ENCODE measurements around the gene PIK3R6.

PIK3R6 gene, protein sequence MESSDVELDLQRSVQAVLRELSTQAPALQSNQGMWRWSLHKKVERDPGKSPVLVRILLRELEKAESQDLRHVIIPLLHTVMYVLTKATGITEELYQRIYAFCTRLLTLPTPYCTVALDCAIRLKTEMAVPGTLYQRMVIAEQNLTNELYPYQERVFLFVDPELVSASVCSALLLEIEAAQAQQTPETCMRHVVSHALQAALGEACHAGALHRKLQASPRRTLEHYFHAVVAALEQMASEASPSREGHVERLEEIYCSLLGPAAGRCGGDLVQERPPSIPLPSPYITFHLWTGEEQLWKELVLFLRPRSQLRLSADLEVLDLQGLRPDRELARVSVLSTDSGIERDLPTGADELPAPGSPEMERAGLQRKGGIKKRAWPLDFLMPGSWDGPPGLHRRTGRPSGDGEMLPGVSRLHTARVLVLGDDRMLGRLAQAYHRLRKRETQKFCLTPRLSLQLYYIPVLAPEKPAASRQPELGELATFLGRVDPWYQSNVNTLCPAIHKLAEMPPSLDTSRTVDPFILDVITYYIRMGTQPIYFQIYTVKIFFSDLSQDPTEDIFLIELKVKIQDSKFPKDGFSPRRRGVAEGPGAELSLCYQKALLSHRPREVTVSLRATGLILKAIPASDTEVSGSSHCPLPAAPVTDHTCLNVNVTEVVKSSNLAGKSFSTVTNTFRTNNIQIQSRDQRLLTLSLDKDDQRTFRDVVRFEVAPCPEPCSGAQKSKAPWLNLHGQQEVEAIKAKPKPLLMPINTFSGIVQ
- total RNA-seq = 2.9 to 34.9 (median 10.2) reads per million in 18 experiments

DNA sequence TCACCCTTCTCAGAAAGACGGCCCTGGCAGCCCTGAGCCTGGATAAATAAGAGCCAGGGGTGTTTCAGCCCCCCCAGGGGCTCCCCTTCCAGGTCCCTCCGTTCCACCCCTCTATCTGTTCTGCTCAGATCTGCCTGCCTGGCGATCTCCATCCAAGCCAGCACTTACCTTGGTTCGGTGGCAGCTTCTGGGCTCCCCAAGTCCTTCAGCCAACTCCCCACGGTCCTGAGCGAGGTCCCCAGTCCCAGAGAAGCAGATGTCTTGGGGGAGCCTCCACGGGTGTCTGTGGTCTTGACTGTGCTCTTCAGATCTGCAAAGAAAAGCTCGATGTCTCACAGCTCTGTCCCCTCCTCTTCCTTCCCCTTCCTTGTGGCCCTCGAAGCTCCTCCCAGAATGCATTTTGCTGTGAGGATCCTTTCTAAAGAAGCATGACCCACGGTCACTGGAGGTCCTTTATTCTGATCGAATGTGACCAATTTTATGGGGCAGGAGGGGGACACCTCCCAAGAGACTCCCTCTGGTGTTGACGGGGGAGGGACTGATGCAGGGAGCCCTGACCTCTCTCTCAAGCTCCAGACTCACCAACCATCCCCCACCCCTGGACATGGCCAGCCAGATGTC is at the start of gene PIK3R6:
Gene PIK3R6 (minus strand): TSS at position 314 of the 621 bp plus-strand sequence. CDS start 17,880 bp downstream, outside the sequence.
- DNase-seq = peak; percentile 56 to 58

- peak; percentile 74 to 83 for DNase-seq
These were observed 49.0 kb upstream of the PIK3R6 start for GRCh38 chr17:8916466-8916865.

DNA sequence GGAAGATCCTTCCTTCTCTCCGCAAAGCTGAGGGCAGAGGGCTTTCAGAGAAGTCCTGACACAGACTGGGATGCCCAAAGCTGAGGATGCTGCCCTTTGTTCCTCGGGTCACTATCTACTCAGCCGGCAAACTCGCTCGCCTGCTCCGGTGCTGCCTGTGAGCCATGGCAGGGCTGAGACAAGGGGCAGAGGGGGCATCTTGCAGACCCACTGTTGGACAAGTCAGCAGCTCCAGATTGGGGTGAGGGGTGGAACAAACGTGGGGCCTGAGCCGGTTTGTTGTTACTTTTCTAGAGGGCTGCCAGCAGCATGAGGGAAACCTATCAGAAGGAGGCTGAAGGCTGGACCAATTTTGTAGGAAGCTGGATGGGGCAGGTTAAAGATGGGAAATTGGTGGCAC is 47.1 kb upstream of the PIK3R6 start:
- no peak for DNase-seq

DNA sequence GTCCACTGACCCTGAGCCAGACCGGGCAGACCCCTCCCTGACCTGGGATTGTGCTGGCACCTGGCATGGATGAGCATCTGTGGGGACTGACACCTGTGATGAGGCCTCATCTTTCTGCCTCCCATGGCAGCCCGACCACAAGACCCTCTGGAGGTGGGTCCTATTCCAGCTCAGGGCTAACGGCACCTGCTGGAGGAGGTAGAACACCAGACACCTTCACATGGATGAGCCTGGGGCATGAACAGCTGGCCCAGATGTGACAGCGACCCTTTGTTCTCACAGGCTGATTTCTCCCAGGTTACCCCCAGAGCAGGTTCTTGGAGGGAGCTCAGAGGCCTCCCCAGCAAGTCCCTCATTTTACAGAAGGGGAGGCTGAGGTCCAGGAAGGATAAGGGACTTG is 46.4 kb upstream of the PIK3R6 start:
- no peak for DNase-seq

GRCh38 chr17:8913091-8913490 is 45.6 kb upstream of the PIK3R6 start:
- no peak for DNase-seq

DNA sequence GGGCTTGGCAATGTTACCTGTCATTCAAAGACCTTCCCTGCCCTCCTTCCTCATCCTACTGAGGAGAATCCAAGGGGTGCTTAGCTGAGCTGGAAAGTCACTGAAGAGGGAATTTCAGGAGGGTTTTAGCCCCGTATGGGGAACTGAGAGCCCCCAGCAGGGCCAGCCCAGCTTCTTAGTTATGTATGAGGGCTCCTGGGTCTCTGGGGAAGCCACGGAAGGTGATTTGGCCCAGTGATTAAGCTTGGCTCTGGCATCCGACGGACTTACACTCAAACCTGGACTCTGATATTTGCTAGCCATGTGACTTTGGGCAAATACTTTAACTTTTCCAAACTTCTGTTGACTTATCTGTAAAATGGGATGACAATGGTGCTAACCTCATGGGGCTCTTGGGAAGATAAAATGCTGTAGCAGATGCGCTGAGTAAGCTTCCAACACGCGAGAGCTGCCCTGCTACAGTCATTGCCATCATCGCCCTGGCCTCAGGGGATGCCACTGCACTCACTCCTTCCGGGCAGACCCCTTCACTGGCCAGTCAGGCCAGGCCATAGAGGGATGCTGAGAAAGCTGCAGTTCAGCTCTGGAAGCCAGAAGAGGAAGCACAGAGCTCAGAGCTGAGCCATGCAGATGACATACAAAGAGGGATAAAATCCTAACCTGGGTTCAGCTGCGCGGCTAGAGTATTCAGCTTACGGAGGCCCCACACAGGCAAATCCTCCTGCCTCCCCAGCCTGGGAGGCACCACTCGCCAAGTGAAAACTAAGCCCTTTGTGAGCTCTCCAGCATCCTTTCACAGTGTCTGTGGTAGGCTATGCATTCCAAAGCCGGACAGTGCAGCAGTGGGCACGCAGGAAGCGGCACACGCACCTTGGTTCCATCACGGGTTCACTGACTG is 44.9 kb upstream of the PIK3R6 start:
- DNase-seq = no peak

- no peak for DNase-seq
These were observed 43.6 kb upstream of the PIK3R6 start for GRCh38 chr17:8910969-8911604.

DNA sequence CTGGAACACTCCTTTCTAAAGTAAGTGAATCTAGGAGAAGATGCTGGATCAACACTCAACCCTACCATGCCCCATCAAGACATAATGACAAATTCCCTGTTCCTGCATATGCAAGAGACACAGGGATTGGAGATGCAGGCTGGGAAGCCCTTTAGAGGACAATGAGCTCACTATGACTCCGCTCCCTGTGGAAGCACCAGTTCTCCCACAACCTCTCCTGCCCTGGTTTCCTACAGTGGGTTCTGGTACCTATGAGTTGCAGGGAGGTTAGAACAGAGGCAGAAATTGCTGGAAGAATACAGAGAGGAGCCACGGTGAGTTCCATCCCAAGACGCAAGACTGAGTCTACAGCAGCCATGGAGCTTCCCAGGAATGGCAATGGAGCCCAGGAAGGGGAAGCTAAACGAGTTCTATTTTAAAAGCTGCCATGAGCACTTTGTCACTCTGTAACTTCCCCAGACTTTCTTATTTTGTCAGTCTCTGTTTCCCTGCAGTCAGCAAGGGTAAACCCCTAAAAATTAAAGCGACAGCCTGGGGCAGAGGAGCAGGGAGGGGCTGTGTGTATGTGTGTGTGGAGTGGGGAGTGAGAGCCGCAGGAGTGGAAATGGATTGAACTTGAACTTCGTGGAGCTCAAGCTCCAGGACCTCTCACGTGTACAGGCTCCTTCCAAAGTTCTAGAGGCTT is 42.3 kb upstream of the PIK3R6 start:
- peak; percentile 28 to 36 for DNase-seq

DNA sequence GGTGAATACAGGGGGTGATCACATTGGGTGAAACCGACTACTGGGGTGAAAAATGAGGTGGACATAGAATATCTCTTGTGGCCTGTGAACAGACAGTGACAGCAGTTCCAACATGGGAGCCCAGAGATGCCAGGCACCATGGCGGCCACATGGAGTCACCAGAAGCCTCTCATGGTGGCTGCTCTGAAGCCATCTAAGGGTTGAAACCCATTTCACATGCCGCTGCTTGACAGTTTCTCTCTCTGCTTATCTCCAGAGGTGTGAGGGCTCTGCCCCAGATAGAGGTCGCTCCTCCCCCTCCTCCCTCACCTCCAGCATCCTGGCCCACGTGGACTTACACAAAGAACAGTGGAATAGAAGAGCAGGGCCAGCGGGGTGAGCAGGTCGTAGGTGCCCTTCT is 37.9 kb upstream of the PIK3R6 start:
- DNase-seq = no peak

GRCh38 chr17:8904686-8905085 is 37.2 kb upstream of the PIK3R6 start:
- no peak for DNase-seq

- no peak for DNase-seq
These were observed 36.7 kb upstream of the PIK3R6 start for GRCh38 chr17:8904201-8904600.

- DNase-seq = peak in 1 of 2 donors; percentile 67
These were observed 33.4 kb upstream of the PIK3R6 start for GRCh38 chr17:8900626-8901585.

- DNase-seq = peak; percentile 22 to 51
These were observed 32.7 kb upstream of the PIK3R6 start for GRCh38 chr17:8900207-8900606.

DNA sequence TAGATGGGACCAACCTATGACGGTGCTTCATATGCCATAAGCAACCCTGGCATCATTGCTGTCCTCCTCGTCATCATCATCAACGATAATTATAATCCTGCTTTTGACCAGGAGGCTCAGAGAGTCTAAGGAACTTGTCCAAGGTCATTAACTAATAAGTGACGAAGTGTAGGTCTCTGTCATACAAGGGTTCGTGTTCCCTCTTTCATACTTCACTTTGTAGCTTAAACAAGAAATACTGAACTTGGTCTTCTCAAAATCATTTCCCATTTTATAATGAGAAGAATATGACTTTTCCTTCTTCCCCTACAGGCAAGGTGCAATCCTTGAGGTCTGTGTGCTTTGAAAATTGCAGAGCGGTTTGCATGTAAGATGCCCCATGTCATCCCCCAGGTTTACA is 31.2 kb upstream of the PIK3R6 start:
- peak; percentile 29 to 37 for DNase-seq

DNA sequence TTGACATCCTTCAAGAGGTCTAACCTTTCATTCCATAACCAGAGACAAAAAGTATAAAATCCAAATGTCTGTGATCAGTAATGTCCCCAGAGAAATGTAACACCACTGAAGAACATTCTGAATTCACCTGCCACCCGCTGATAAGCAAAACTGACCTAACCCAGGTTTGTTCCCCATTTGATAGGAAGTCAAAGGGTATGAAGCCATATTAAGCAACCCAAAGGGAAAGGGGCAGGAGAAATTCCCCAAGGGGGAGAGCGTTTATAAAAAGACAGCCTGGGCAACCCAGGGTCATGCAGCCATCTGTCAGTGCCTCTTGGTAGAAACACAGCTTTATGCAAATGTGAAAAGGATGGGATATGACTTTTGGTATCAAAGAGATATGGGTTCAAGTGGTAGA is 30.7 kb upstream of the PIK3R6 start:
- DNase-seq = no peak

DNA sequence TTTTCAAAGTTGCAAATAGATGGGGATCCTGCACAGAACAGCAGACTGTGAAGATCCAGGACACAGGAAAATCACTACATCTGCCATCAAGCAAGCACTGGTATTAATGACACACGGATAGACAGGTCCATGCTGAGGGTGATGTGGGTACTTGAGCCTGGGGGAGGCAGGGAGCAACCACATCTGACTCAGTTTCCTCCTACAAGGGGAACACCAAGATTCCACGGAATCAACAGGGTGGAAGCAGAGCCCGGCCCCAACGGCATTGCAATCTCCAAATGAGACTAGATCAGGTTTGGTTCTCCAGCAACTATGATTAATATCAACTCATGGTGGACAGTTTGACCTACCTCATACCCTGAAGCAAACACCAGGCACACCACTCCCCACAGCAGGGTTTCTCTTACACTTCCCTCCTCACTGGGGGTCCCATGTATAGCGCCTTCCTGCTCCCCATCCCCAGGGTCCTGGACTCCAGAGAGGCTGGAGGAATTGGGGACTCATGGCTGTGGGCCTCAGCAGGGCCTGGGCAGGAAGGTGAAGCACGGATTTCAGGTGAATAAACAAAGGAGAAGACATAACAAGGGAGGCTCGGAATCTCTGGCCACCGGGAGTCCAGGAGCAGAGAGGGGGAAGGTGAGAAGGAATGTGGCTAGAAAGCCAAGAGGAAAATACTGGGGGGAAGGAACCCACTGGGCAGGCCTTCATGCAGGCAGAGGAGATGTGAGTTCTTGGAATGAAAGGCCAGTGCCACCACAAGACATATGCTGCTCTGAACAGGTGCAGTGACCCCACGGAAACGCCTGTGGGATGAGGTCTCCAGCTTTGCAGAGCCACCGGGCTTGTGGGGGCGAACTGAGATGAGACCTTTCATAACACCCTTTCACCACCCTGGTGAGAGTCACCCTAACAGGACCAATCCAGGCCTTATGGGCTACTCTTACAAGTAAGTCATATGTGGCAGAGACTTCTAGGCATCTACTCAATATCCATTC is 29.5 kb upstream of the PIK3R6 start:
- DNase-seq = no peak

DNA sequence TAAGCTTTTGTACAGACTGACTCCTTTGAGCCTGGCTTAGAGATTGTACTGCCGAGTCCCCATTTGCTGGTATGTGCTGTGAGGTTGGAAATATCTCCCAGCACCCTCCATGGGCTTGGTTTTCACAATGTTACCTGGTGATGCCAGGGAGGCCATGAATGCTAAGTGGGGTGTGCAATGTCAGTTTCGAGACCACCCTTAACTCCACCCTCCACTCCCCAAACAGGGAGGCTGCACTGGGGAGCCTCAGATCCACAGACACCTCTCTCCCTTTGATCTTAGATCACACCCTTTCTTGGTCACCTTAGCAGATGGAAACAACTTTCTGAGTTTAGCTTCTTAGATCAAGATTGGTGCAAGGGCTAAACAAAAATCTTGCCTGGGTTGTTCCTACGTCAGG is 28.6 kb upstream of the PIK3R6 start:
- DNase-seq = no peak

Measured in inflammatory macrophage (primary cell).